H1 (cell line): ENCODE data around the gene ACE. TPM values are rescaled to one million over a fixed set of nuclear protein-coding genes. Genes with fewer than 3 reads are reported as not detected.

ENCODE experiments used
- CTCF ChIA-PET: fragments of 300-600 bp; sonication (Branson Sonifier 250); formaldehyde crosslinking; loops from one replicate; lab custom pipeline; 2021; ENCODE audit not compliant: partially characterized antibody; lab: Charles Lee
- POLR2A ChIA-PET: fragments of 300-600 bp; sonication (Branson Sonifier 250); formaldehyde crosslinking; loops from one replicate; lab custom pipeline; 2021; ENCODE audit warnings: inconsistent platforms; ENCODE audit not compliant: partially characterized antibody; lab: Charles Lee
- DNase-seq, 2 experiments: peaks; one replicate each; pipeline versions ENCODE4 v3.0.0 to v3.0.0-alpha.2; 2010 to 2022; ENCODE audit warnings: low spot score in 2 of 2, low read depth in 1 of 2, mixed read lengths in 1 of 2
- FAIRE-seq: peaks from 2 replicates; lab custom pipeline; 2011; peaks lifted over from hg19 to GRCh38; lab: Jason Lieb, UNC
- H2AFZ ChIP-seq: 2 replicates; pipeline ENCODE4 v1.8.1; 2012; ENCODE audit warnings: low read length, inconsistent platforms
- H2AK5ac ChIP-seq: 2 replicates; pipeline ENCODE4 v1.6.1; 2013; ENCODE audit warnings: low read depth, low read length
- H2BK120ac ChIP-seq: replicated peaks from 2 replicates; pipeline ENCODE3; 2013; ENCODE audit warnings: low read depth, low read length, inconsistent platforms
- H2BK12ac ChIP-seq: 2 replicates; pipeline ENCODE4 v1.6.1; 2013; ENCODE audit warnings: low read depth, low read length
- H2BK15ac ChIP-seq: 2 replicates; pipeline ENCODE4 v1.6.1; 2013; ENCODE audit warnings: low read length
- H2BK20ac ChIP-seq: 2 replicates; pipeline ENCODE4 v1.6.1; 2013; ENCODE audit warnings: low read length
- H2BK5ac ChIP-seq: 2 replicates; pipeline ENCODE4 v1.6.1; 2013; ENCODE audit warnings: low read depth, low read length
- H3K14ac ChIP-seq: 2 replicates; pipeline ENCODE4 v1.6.1; 2013; ENCODE audit warnings: inconsistent platforms; ENCODE audit not compliant: insufficient read length
- H3K18ac ChIP-seq: 2 replicates; pipeline ENCODE4 v1.6.1; 2013; ENCODE audit warnings: low read length; ENCODE audit errors: extremely low read depth
- H3K23ac ChIP-seq: 2 replicates; pipeline ENCODE4 v1.6.1; 2013; ENCODE audit warnings: inconsistent platforms; ENCODE audit not compliant: insufficient read length
- H3K23me2 ChIP-seq: 2 replicates; pipeline ENCODE4 v1.6.1; 2013; ENCODE audit warnings: low read depth, low read length
- H3K27ac ChIP-seq: 2 replicates; pipeline ENCODE4 v1.6.1; 2011; ENCODE audit warnings: low read depth, low read length, inconsistent platforms
- H3K27me3 ChIP-seq, 4 experiments: replicated peaks in 1 of 4; 1 replicate in 1 of 4; 2 replicates in 3 of 4; pipeline versions ENCODE4 v1.6.1 to v1.8.1; 2011 to 2013; ENCODE audit warnings: low read length in 3 of 4, mild to moderate bottlenecking in 3 of 4, inconsistent platforms in 2 of 4, mixed read lengths in 2 of 4, moderate library complexity in 1 of 4; ENCODE audit not compliant: control insufficient read depth in 3 of 4, insufficient read depth in 3 of 4; ENCODE audit errors: extremely low read depth in 1 of 4
- H3K36me3 ChIP-seq, 4 experiments: 2 replicates each; pipeline versions ENCODE4 v1.6.1 to v1.8.1; 2011 to 2013; ENCODE audit warnings: mild to moderate bottlenecking in 4 of 4, low read length in 3 of 4, moderate library complexity in 2 of 4, control low read depth in 1 of 4, inconsistent platforms in 1 of 4; ENCODE audit not compliant: insufficient read depth in 4 of 4, control insufficient read depth in 2 of 4
- H3K4ac ChIP-seq: replicated peaks from 2 replicates; pipeline ENCODE3; 2013; ENCODE audit warnings: low read length, low read depth, mixed read lengths, inconsistent platforms; ENCODE audit not compliant: insufficient read length
- H3K4me1 ChIP-seq, 4 experiments: replicated peaks in 1 of 4; 1 replicate in 1 of 4; 2 replicates in 3 of 4; pipeline versions ENCODE4 v1.6.1 to v1.8.1; 2011 to 2013; ENCODE audit warnings: low read length in 3 of 4, inconsistent platforms in 2 of 4, mixed read lengths in 1 of 4; ENCODE audit not compliant: insufficient read depth in 4 of 4, control insufficient read depth in 3 of 4
- H3K4me2 ChIP-seq, 2 experiments: 2 replicates each; pipeline versions ENCODE4 v1.6.1 to v1.8.1; 2011 to 2013; ENCODE audit warnings: low read depth in 2 of 2, low read length in 2 of 2, control low read depth in 1 of 2, inconsistent platforms in 1 of 2, mild to moderate bottlenecking in 1 of 2; ENCODE audit not compliant: insufficient read depth in 1 of 2
- H3K4me3 ChIP-seq, 4 experiments: fragments of 200-600, 300-600 bp in 1 of 4; sonication (generic), shearing (Covaris generic), sonication (Bioruptor Twin) in 1 of 4; 2 replicates each; pipeline versions ENCODE4 v1.5.1 to v1.8.1; 2011 to 2016; ENCODE audit warnings: low read length in 4 of 4, low read depth in 3 of 4, control low read depth in 2 of 4, inconsistent platforms in 2 of 4, mild to moderate bottlenecking in 2 of 4, mixed read lengths in 1 of 4, moderate library complexity in 1 of 4; ENCODE audit not compliant: insufficient read depth in 2 of 4; ENCODE audit errors: extremely low read depth in 1 of 4
- H3K56ac ChIP-seq: replicated peaks from 2 replicates; pipeline ENCODE3; 2013; ENCODE audit warnings: low read depth, mild to moderate bottlenecking, mixed read lengths, low read length, inconsistent platforms; ENCODE audit not compliant: insufficient read length
- H3K79me1 ChIP-seq: 2 replicates; pipeline ENCODE4 v1.6.1; 2013; ENCODE audit warnings: low read depth, low read length, control low read depth
- H3K79me2 ChIP-seq, 2 experiments: 2 replicates each; pipeline versions ENCODE4 v1.6.1 to v1.8.1; 2012 to 2013; ENCODE audit warnings: low read length in 2 of 2, mild to moderate bottlenecking in 2 of 2, inconsistent platforms in 1 of 2; ENCODE audit not compliant: insufficient read depth in 2 of 2, control insufficient read depth in 1 of 2
- H3K9ac ChIP-seq, 4 experiments: replicated peaks in 1 of 4; 1 replicate in 1 of 4; 2 replicates in 3 of 4; pipeline versions ENCODE4 v1.6.1 to v1.8.1; 2011 to 2013; ENCODE audit warnings: low read depth in 3 of 4, low read length in 3 of 4, control low read depth in 2 of 4, mild to moderate bottlenecking in 2 of 4, moderate library complexity in 2 of 4, inconsistent platforms in 1 of 4; ENCODE audit errors: extremely low read depth in 1 of 4
- H3K9me3 ChIP-seq, 2 experiments: 2 replicates each; pipeline versions ENCODE4 v1.6.1 to v1.8.1; 2012 to 2013; ENCODE audit warnings: mild to moderate bottlenecking in 2 of 2, moderate library complexity in 2 of 2, control low read depth in 1 of 2, inconsistent platforms in 1 of 2, low read depth in 1 of 2, low read length in 1 of 2, mixed read lengths in 1 of 2; ENCODE audit not compliant: insufficient read depth in 2 of 2
- H4K20me1 ChIP-seq, 2 experiments: replicated peaks in 1 of 2; 2 replicates each; pipeline versions ENCODE3 to v1.8.1; 2011 to 2013; ENCODE audit warnings: inconsistent platforms in 2 of 2, low read length in 2 of 2, mild to moderate bottlenecking in 1 of 2; ENCODE audit not compliant: insufficient read depth in 2 of 2, control insufficient read depth in 1 of 2
- H4K5ac ChIP-seq: 2 replicates; pipeline ENCODE4 v1.6.1; 2013; ENCODE audit warnings: low read length, low read depth, mixed read lengths, inconsistent platforms; ENCODE audit not compliant: insufficient read length
- H4K8ac ChIP-seq: 2 replicates; pipeline ENCODE4 v1.8.0; 2013; ENCODE audit warnings: mild to moderate bottlenecking, moderate library complexity, low read length, inconsistent platforms; ENCODE audit not compliant: insufficient read depth; ENCODE audit errors: extremely low read depth
- H4K91ac ChIP-seq: replicated peaks from 2 replicates; pipeline ENCODE3; 2013; ENCODE audit warnings: low read length, mixed read lengths, inconsistent platforms; ENCODE audit not compliant: insufficient read length
- BACH1 ChIP-seq: IDR thresholded peaks from 2 replicates; pipeline ENCODE4 v1.6.1; 2012; ENCODE audit warnings: low read length, improper control_type of control experiment
- JUN ChIP-seq: IDR thresholded peaks from 2 replicates; pipeline ENCODE4 v1.6.1; 2011; ENCODE audit warnings: low read depth, mild to moderate bottlenecking, improper control_type of control experiment, low read length
- KDM1A ChIP-seq: fragments of 200-600, 300-600 bp; sonication (generic); IDR thresholded peaks from 2 replicates; pipeline ENCODE4 v1.7.1; 2016; ENCODE audit warnings: mild to moderate bottlenecking, low read length, borderline replicate concordance
- KDM4A ChIP-seq: IDR thresholded peaks from one replicate; pipeline ENCODE4 v1.7.1; 2012; ENCODE audit warnings: low read depth, mild to moderate bottlenecking, moderate library complexity, low read length, inconsistent platforms; ENCODE audit not compliant: severe bottlenecking
- POLR2AphosphoS5 ChIP-seq: IDR thresholded peaks from 2 replicates; pipeline ENCODE4 v1.6.1; 2011; ENCODE audit warnings: low read depth, low read length
- SIX5 ChIP-seq: IDR thresholded peaks from 2 replicates; pipeline ENCODE4 v1.6.1; 2011; ENCODE audit warnings: mild to moderate bottlenecking, low read depth, low read length
- SP1 ChIP-seq: IDR thresholded peaks from 2 replicates; pipeline ENCODE4 v1.6.1; 2011; ENCODE audit warnings: low read depth, low read length
- SP4 ChIP-seq: IDR thresholded peaks from 2 replicates; pipeline ENCODE4 v1.6.1; 2012; ENCODE audit warnings: low read length, inconsistent platforms
- TEAD4 ChIP-seq: IDR thresholded peaks from 2 replicates; pipeline ENCODE4 v1.6.1; 2012; ENCODE audit warnings: low read depth, low read length, inconsistent platforms, mixed read lengths
- WGBS, 2 experiments: shearing (Covaris generic) in 1 of 2; methylation state at CpG; one replicate each; pipeline versions ENCODE4 v1.1.6 to v1.1.7; 2013 to 2015; ENCODE audit warnings: low lambda C conversion rate in 2 of 2, mixed read lengths in 2 of 2, inconsistent platforms in 1 of 2, low coverage in 1 of 2, missing lambda C conversion rate in 1 of 2; ENCODE audit not compliant: insufficient replicate concordance in 2 of 2, insufficient coverage in 1 of 2, insufficient read length in 1 of 2; ENCODE audit errors: extremely low coverage in 1 of 2, missing lambda C conversion rate in 1 of 2; 5-methylcytosine and 5-hydroxymethylcytosine counted together
- polyA plus RNA-seq, 7 experiments: library from polyadenylated mRNA; depleted of rRNA in 3 of 7; stranded (reverse) in 5 of 7; unstranded in 2 of 7; fragments of >200 nt in 5 of 7; fragments of 200-250 nt in 2 of 7; gene quantifications; 1 replicate in 5 of 7; 2 replicates in 1 of 7; 4 replicates in 1 of 7; pipeline versions ENCODE4 v1.2.1 to v1.2.3, GENCODE V29; 2011 to 2013; ENCODE audit warnings: missing spikeins in 2 of 7, mixed read lengths in 2 of 7
- total RNA-seq: library from RNA; stranded (reverse); fragmentation: NEBNext Ultra II Directional; extraction: Animal tissue kit (Norgen Biotek cat#: 25700); gene quantifications from 2 replicates; pipeline ENCODE4 v1.2.1, GENCODE V29; 2021
- TF ChIP-seq, protein P1 (sequence below): IDR thresholded peaks from 2 replicates; pipeline ENCODE4 v1.6.1; 2012; ENCODE audit warnings: inconsistent platforms

ACE gene
- total and polyA plus RNA-seq, 2 of the 8 experiments (the other 6 are each of a cell fraction or from before 2014, with no cell fraction given) = 2.5 to 5.5 TPM

DNA sequence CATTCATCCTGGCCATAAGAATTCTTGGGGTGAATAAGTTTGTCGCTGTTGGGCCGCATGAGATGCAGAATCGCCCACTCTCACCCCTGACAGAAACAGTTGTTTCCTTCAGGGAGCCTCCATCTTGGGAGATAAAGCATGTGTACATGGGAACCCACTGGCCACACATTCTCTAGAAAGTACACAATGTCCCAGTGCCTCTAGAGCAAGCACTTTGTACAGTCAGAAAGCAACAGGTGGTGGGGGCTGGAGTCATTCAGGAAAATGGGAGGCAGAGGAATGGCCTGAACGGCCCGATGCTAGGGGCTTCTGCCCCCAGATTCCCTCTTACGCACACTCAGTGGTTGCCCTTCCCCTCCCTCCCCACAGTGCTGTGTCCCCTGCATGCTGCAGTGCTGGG, 16.1 kb downstream of the ACE start:
- Histone ChIP-seq H2BK20ac (no peak overlapping the region), H3K79me1 (no peaks in the 10 kb centered on the region), H2BK15ac (no peak overlapping the region), H2AFZ (no peak overlapping the region), H3K79me2 (no peaks in the 10 kb centered on the region), H3K4me2 (no peak overlapping the region), H4K5ac (no peak overlapping the region), H3K27ac (no peak overlapping the region), H2AK5ac (no peak overlapping the region), H3K4ac (no peak overlapping the region), H2BK120ac (no peak overlapping the region), H3K4me3 (no peak overlapping the region), H2BK5ac (no peak overlapping the region), H3K27me3 (peaks cover 0 to 4% (median 0%) of the 10 kb centered on the region in 4 experiments; a peak in 1 of 7 replicates), H3K4me1 (peaks cover 0 to 4% (median 2%) of the 10 kb centered on the region in 4 experiments; a peak in 2 of 7 replicates), H4K8ac (no peak overlapping the region), H3K23ac (no peak overlapping the region), H3K9me3 (no peaks in the 10 kb centered on the region), H2BK12ac (no peak overlapping the region), H3K9ac (no peak overlapping the region), H4K91ac (no peak overlapping the region), H3K36me3 (no peaks in the 10 kb centered on the region), H3K56ac (no peak overlapping the region), H3K23me2 (no peaks in the 10 kb centered on the region), H4K20me1 (peaks cover 0 to 2% of the 10 kb centered on the region in 2 experiments), H3K18ac (no peak overlapping the region), H3K14ac (no peak overlapping the region)
- WGBS, 2 experiments = 98% methylated on average over 6 of the region's 6 CpGs; no CpG with 5 or more reads in 1 of the 2 experiments
- FAIRE-seq = no peak
- POLR2A ChIA-PET = interaction anchor here (1.1 kb wide), 1 partner anchor 15 kb away, joined by 3 read pairs; no protein-coding TSS in a partner anchor
- no peak for TF ChIP-seq JUN
- TF ChIP-seq SP1 = no peak
- no peak for TF ChIP-seq POLR2AphosphoS5
- no peak for TF ChIP-seq KDM4A
- TF ChIP-seq, protein P1, sequence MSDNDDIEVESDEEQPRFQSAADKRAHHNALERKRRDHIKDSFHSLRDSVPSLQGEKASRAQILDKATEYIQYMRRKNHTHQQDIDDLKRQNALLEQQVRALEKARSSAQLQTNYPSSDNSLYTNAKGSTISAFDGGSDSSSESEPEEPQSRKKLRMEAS = no peak
- TF ChIP-seq SP4 = no peak
- no peak for TF ChIP-seq BACH1
- no peak for TF ChIP-seq KDM1A
- no peak for TF ChIP-seq SIX5
- TF ChIP-seq TEAD4 = no peak
- CTCF ChIA-PET = interaction anchor here (0.9 to 7.2 kb wide), 4 partner anchors 10 to 67 kb away, joined by 3 to 66 read pairs (median 3); partner anchors contain the start of gene ACE
- no peak for DNase-seq
